ENCODE results near the gene CMTM5.
"Not testable (repeated sequence)": the region's sequence is repeated elsewhere in the genome, so short reads cannot be mapped to it uniquely, and the experiment has no call there.

CMTM5 gene

DNA sequence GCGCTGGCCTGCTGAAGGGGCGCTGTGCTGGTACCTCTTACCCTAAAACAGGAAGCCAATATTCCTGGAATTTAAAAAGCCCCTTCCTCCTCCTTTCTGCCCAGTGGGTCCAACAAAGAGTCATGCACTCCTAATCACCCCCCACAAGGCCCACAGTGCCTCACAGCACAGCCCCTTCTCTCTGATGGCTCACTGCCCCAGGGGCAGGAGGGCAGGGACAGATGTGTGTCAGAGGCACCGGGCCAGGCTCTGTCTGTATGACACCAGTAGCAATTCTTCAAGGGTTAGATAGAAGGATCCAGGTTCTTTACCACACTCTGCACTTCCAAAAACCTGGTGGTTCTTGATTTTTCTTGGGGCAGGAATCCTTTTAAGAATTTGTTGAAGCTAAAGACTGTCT, 22.3 kb downstream of the CMTM5 start:
- no peak for DNase-seq (ENCODE audit: low read depth)

DNA sequence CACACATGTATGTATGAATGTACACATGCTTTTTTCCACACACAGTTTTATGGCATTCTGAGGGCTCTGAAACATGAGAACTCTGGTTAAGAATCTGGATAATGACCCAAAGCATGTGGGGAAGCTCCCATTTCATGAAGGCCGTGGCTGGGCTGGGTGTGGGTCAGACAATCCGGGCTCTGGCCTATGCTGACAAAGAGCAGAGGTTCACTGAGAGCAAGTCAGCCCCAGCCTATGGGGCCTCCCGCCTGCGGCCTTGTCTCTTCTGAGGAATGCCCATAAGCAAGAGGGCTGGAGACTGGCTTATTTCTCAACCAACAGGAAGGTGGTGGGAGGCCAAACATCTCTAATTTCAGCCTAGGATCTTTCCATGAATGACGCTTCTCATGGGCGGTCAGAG, 22.7 kb downstream of the CMTM5 start:
- no peak for DNase-seq (ENCODE audit: low read depth)

DNA sequence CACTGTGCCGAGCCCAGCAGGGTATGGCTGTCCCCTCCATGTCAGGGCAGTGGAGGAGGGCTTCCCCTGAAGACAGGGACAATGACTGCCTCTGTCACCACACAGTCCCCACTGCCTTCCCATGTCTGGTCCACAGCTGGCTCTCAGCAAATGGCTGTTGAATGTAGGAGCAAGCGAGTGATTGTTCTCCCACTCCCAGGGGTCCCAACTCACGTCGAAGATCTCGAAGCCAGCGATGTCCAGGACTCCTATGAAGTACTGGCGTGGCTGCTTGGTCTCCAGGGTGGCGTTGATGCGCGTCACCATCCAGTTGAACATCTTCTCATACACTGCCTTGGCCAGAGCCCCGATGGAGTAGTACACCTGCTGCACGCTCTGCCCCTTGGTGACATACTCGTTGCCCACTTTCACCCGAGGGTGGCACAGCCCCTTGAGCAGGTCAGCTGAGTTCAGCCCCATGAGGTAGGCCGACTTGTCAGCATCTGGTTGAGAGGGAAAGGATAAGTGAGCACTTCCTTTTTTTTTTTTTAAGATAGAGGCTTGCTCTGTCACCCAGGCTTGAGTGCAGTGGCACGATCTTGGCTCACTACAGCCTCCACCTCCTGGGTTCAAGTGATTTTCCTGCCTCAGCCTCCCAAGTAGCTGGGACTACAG, 23.8 kb downstream of the CMTM5 start:
- DNase-seq (ENCODE audit: low read depth) = not testable (repeated sequence)

DNA sequence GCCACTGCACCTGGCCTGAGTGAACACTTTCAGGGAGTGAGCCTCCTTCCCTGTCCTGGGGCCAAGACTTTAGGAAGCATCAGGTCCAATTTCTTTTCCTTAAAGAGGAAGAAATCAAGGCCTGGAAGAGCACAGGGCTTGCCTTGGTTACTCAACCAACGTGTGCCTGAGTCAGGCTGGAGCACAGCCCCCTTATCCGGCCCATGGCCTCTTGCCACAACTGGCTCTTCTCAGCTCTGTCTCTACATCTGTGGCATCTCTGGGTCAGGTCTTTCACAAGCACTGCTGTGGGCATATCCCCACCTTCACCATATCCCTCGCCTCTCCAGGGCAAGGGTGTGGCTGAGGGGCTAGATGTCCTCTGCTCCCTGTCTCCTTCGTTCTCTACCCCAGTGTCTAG, 24.4 kb downstream of the CMTM5 start:
- DNase-seq (ENCODE audit: low read depth) = no peak

DNA sequence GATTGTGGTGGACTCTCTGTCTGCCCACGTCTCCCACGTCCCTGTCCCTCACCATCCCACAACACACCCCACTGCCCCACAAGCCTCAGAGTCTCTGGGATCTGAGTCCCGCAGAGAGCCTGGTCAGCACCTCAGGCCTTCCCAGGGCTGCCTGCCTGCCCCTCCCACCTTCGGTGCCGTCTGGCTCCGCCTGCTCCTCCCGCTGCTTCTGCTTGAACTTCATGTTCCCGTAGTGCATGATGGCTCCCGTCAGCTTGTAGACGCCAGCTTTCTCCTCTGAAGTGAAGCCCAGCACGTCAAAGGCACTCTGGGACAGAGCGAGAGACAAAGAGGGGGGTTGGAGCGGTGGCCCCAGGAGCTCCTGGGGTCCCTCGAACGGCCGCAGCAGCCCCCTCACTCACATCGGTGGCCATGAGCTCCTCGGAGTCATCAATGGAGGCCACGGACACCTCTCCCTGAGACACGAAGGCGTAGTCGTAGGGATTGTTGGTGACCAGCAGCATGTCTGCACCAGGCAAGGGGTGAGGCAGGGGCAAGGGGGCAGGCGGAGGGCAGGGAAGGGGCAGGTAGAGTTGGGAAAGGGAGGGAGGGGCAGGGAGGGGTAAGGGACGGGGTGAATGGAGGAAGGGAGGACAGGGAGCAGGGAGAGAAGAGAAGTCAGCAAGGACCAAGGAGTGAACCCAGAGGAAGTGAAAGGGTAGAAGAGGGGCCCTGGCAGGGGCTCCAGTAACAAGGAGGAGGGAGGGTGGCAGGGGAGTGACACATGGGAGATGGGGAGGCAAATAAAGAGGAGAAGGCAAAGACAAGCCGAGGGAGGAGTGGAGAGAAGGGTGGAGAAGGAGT, 25.7 kb downstream of the CMTM5 start:
- no peak for DNase-seq (ENCODE audit: low read depth)

DNA sequence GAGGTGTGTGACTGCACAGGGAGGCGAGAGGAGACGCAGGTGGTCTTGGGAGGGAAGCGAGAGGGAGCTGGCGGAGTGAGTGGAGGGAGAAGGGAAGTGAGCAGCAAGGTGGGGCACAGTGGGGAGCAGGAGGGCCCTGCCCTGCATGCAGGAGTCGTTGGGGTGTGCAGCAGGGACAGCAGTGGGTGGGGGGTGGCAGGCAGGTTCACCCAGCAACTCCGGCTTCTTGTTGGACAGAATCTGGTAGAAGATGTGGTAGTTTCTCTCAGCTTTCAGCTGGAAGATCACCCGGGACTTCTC, 26.2 kb downstream of the CMTM5 start:
- no peak for DNase-seq (ENCODE audit: low read depth)

DNA sequence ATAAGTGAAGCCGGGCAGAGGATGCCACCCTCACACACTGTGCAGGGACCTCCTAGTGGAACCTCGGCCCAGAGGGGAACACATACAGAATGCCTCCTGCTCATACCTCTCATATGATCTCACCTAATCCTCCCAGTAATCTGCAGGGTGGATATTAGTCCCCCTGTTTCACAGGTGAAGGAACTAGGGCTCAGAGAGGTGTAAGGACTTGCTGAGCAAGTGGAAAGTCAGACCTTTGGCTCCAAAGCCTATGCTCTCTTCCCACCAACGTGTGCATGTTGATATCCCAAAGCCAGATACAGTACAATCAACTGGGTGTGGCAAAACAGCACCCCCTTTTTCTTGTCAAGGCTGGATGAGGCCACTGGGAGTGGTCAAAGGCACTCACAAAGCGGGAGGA, 27.1 kb downstream of the CMTM5 start:
- no peak for DNase-seq (ENCODE audit: low read depth)

DNA sequence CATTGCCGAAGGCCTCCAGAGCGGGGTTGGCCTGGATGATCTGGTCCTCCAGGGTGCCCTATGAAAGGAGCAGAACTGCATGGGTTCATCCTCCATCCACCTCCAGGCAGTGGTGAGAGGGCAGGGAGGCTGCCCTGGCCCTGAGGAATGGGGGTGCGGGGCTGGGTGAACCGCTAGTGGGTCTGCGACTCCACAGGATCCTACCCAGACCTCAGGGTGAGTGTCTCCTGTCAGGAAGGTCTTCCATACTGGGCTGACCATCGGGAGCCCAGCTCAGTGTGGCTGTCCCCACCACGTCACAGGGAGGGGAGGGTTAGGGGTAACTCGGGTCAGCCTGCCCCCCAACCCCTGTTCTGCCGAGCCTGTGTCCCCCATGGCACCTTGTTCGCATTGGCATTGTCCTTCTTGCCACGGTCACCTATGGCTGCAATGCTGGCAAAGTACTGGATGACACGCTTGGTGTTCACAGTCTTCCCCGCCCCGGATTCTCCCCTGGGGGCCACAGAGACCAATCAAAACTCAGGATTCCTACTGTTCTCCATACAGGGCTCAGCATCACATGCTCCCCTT, 27.6 kb downstream of the CMTM5 start:
- no peak for DNase-seq (ENCODE audit: low read depth)

DNA sequence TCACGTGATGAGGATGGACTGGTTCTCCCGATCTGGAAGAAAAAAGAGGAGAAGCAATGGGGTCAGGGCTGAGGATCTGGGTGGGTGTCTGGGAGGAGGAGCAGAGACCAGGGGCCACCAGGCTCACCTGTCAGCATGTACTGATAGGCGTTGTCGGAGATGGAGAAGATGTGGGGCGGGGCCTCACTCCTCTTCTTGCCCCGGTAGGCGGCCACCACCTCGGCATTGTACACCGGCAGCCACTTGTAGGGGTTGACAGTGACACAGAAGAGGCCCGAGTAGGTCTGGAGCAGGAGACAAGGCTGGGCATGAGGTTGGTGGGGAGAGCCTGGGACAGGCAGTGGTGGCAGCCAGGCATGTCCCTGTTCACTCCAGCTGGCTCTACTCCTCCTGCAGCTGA, 28.2 kb downstream of the CMTM5 start:
- DNase-seq (ENCODE audit: low read depth) = no peak

DNA sequence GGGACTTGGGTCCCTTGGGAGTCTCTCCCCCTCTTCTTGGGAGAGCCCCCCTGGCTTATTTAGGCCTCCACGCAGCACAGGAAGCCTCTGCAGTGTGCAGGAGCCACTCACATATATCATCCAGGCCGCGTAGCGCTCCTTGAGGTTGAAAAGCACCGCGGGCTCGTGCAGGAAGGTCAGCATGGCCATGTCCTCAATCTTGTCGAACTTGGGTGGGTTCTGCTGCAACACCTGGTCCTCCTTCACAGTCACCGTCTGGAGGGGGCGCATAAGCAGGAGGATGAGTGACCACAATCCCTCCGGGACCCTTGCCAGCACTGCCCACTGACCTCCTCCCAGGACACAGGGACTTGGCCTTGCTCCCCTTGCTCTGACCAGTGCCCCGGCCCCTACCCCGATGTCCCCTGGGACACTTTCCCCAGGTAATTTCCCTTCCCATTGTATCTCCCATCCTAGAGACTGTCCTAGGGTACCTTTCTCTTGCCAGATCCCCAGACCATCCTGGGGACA, 28.7 kb downstream of the CMTM5 start:
- DNase-seq (ENCODE audit: low read depth) = no peak

DNA sequence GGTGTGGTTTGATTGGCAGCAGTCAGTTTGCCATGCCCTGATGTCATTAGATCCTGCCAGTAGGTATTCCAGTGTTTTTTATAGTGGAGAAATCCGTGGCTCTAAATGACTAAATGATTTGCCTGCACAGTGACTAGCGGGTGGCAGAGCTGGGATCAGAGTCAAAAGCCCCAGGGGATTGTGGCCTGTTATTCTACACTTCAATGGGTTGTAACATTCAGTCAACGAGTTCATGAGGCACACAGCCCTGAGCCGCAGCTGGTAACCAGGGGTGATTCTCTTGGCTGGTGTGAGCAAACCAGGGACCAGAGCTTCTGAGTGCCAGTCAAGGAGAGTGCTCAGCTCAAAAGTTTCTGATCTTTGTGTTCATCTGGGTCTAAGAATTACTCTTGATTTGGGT, 29.4 kb downstream of the CMTM5 start:
- DNase-seq (ENCODE audit: low read depth) = no peak

DNA sequence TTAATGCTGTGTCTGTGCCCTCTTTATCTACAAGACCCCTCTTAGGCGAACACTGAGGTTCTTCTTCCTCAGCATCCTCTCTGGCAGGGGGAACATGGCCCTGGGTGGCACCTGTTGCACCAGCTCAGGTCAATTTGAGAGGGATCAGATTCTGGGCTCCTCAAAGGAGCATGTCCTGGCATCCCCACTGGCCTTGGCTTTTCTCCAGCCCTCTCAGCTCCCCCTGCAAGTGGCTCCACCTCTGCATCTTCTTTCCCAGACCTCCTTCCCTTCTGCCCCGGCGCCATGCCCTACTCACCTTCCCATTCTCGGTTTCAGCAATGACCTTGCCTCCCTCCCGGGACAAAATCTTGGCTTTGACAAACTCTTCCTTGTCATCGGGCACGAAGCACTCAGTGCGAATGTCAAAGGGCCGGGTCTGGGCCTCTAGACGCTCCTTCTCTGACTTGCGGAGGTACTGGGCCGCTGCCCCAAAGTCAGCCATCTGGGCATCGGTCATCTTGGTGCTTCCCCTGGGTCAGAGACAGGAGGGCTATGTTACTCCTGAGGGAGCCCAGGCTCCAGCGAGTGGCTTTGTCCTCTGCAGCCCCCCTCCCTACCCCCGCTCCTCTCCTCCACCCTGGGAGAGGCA, 30.0 kb downstream of the CMTM5 start:
- DNase-seq (ENCODE audit: low read depth) = no peak

DNA sequence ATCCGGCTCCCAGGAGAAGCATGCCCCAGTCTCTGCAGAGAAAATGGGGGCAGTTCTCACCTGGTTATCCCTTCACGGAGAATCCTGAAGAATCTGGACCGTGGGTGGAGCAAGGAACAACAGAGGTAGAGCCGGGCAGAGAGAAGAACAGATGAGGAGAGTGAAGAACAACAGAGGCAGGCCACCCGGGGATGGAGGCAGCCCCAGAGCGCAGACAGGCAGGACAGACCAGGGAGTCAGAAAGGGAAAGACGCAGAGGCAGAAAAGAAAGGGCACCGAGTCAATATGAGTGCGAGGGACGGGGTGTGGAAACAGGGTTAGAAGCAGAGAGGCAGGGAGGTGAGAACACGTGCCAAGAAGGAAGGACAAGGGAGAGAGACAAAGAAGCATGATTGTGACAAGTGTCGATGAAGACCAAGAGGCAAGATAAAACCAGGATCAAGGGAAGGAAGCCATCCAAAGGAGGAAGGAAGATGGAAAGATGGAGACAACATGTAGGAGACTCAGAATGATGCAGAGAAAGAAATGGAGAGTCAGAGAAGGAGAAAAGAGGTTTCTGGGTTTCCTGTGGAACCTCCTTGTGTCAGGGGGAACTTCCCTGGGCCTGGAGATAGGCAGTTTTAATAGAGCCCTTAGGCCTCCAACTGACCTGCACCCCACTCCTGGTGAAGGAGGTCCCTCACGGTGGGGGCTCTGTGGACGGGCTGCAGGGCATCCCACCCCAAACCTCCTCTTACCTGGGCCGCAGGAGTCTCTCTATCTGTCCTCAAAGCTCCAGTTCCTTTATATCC, 30.9 kb downstream of the CMTM5 start, which contains the start of gene MYH6:
TSS of gene MYH6 (minus strand) at position 758 of the 791 bp plus-strand sequence. CDS start 1,050 bp downstream, outside the sequence.
- no peak for DNase-seq (ENCODE audit: low read depth)

DNA sequence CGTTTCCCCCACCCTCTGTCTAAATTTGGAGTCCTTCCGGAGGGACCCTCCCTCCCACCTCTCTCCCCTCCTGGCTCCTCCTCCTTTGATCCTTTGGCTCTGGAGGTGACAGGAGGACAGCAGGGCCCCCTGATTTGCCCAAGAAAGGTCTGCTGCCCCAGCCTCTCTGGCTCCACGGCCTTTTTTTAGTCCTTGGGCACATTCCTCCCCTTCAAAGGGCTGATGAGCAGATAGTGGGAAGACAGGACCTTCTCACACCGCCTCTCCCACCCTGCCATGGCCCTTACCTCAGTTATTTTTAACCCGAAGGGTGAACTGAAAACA, 31.4 kb downstream of the CMTM5 start:
- no peak for DNase-seq (ENCODE audit: low read depth)

DNA sequence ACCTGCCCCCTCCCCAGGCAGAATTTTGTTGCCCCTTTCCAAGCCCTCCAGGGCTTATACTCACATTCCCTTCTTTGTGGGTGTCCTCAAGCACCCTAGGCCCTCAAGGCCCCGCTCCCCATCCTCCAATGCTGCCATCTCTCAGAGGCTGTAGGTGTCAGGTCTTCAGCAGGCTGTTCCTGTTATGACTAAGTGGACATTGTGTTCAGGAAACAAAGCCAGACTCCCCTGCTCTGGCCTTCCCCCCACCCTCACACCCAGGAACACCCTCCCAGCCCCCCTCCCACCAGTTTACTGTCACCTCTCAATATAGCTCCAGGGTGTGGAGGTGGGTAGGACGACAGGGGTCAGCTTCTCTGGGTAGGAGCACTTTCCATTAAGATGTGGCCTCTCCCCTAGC, 32.6 kb downstream of the CMTM5 start:
- DNase-seq (ENCODE audit: low read depth) = no peak

DNA sequence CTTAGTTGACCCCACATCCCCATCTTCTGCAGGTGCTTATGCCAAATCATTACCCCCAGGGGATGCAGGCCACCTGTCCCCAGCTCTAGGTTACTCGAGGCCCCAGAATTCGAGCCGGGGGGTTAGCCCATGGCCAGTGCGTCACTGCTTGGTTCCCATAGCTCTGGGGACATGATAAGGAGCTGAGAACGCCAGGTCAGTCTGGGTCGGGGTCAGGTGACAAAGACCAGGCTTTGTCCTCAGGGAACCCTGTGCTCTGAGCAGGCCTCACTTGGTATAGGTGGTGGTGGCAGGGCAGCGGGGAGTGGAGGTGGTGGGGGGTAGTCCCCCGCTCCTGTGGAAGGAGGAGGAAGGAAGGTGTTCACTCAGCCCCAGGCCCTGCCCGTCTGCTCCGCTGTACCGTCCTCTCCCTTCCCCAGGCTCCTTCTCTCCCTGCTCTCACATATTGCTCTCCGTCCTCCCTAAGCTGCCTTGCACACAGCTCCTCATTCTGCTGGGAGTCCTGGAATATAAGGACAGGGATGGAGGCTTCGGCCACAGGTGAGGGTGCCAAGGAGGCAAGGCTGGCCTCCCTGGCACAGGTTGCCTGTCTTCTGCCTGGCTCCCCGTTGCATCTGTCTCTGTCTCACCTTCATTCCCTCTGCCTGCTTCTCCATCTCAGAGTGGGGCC, 33.3 kb downstream of the CMTM5 start:
- no peak for DNase-seq (ENCODE audit: low read depth)

DNA sequence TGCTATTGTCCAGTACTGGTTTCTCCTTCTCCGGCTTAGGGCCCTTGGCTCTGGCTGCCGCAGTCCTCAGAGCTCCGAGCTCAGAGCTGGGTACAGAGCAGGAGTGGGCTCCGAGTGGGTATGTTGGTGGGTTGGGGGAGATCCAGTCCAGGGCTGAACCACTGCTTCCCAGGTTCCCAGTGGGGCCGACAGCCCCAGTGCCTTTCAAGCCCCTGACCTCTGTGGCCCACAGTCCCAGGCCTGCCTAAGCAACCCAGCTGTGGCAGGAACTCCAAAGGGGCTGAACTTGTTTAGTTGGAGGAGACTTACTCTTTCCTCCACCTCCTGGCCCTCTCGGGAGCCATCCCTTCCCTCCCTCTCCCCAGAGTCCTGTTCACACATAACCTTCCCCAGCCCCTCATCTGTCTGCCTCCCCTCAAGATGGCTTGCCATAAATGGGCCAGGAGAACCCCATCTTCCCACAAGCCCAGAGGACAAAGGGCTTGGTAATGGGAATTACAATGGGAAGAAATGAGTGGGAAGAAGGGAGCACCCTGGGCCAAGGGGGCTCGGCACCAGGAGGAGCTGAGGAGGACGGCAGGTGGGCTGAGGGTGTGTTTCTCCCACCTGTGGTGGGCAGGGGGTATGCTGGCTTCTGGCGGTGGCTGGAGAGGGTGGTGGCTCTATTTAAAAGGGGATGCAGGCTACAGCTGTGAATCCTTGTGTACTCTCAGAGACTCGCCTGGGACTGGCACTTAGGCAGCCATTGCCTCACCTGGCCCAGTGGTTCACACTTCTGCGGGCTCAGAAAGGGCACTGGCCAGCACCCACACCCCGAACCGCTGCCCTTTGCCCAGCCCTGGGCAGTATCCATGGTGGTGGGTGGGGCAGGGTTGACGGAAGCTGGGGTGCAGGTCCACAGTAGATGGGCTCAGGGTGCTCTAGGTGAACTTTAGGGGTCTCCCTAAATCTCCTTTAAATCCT, 35.0 kb downstream of the CMTM5 start:
- no peak for DNase-seq (ENCODE audit: low read depth)

DNA sequence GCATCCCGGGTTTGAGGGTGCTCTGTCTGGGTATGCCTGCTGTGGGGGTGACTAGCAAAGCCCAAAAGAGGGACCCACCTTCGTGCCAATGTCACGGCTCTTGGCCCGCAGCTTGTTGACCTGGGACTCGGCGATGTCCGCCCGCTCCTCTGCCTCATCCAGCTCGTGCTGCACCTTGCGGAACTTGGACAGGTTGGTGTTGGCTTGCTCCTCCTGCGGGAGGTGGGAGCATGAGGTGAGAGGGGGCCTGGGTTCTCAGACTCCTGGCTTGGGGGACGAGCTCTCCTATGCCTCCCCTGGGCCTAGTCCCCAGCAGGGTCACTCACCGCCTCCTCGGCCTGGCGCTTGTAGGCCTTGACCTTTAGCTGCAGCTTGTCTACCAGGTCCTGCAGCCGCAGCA, 36.8 kb downstream of the CMTM5 start:
- DNase-seq (ENCODE audit: low read depth) = no peak

DNA sequence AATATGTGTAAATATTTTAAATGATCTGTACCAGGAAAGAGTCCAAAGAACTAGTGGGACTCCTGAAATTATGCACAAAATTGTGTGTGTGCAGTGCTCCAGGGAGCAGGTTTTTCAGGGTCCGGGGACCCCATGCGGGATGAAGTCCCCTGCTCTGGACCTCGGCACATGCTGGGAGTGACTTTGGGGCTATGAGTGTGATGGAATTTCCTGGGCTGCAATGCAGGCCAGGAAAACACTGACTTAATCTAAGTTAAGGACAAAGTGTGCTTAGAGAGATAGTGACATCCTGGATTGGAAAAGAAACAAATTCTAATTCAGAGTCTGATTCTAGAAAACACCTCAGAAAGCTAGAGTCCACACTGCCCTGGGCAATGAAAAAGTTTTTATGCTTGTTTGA, 37.4 kb downstream of the CMTM5 start:
- DNase-seq (ENCODE audit: low read depth) = no peak
